H9 (cell line): ENCODE results near the gene KLK3. TPM values are rescaled to one million over a fixed set of nuclear protein-coding genes. Genes with fewer than 3 reads are reported as not detected.

Experiments
- DNase-seq: peaks from one replicate; pipeline ENCODE4 v3.0.0-alpha.2; 2017
- H2AFZ ChIP-seq: one replicate; pipeline ENCODE4 v1.6.1; 2013; ENCODE audit warnings: mild to moderate bottlenecking, low read length, control low read depth, moderate library complexity
- H2AK5ac ChIP-seq: 2 replicates; pipeline ENCODE4 v1.6.1; 2013; ENCODE audit warnings: low read length, control low read depth, mixed read lengths; ENCODE audit not compliant: insufficient read length
- H2BK120ac ChIP-seq: one replicate; pipeline ENCODE4 v1.6.1; 2013; ENCODE audit warnings: low read depth, mild to moderate bottlenecking, low read length, control low read depth, inconsistent platforms; ENCODE audit not compliant: poor library complexity, severe bottlenecking
- H2BK12ac ChIP-seq: 2 replicates; pipeline ENCODE4 v1.6.1; 2013; ENCODE audit warnings: low read length, control low read depth, mixed read lengths, low read depth; ENCODE audit not compliant: insufficient read length
- H2BK15ac ChIP-seq: 2 replicates; pipeline ENCODE4 v1.6.1; 2013; ENCODE audit warnings: low read depth, low read length, control low read depth
- H2BK20ac ChIP-seq: one replicate; pipeline ENCODE4 v1.6.1; 2013; ENCODE audit warnings: low read depth, mild to moderate bottlenecking, low read length, control low read depth, inconsistent platforms; ENCODE audit not compliant: poor library complexity, severe bottlenecking
- H2BK5ac ChIP-seq: 2 replicates; pipeline ENCODE4 v1.6.1; 2013; ENCODE audit warnings: low read length, control low read depth, mixed read lengths; ENCODE audit not compliant: insufficient read length
- H3K14ac ChIP-seq: 2 replicates; pipeline ENCODE4 v1.6.1; 2013; ENCODE audit warnings: low read length, control low read depth; ENCODE audit not compliant: insufficient read depth
- H3K18ac ChIP-seq: 2 replicates; pipeline ENCODE4 v1.6.1; 2013; ENCODE audit warnings: low read depth, mild to moderate bottlenecking, mixed read lengths, low read length, control low read depth; ENCODE audit not compliant: insufficient read length
- H3K23ac ChIP-seq: 2 replicates; pipeline ENCODE4 v1.6.1; 2013; ENCODE audit warnings: low read length, control low read depth, mixed read lengths, low read depth; ENCODE audit not compliant: insufficient read length
- H3K23me2 ChIP-seq: 2 replicates; pipeline ENCODE4 v1.6.1; 2013; ENCODE audit warnings: low read depth, mild to moderate bottlenecking, mixed read lengths, low read length, control low read depth; ENCODE audit not compliant: insufficient read length, poor library complexity, severe bottlenecking
- H3K27ac ChIP-seq: 2 replicates; pipeline ENCODE4 v1.5.1; 2013; ENCODE audit warnings: low read length, control low read depth, mixed read lengths, low read depth; ENCODE audit not compliant: insufficient read length
- H3K27me3 ChIP-seq: 2 replicates; pipeline ENCODE4 v1.6.1; 2013; ENCODE audit warnings: low read length, control low read depth, inconsistent platforms; ENCODE audit not compliant: insufficient read depth
- H3K4ac ChIP-seq: 2 replicates; pipeline ENCODE4 v1.6.1; 2013; ENCODE audit warnings: low read depth, mild to moderate bottlenecking, control low read depth, inconsistent platforms, low read length, moderate library complexity
- H3K4me1 ChIP-seq: 2 replicates; pipeline ENCODE4 v1.6.1; 2013; ENCODE audit warnings: low read length, control low read depth, inconsistent platforms; ENCODE audit not compliant: insufficient read depth
- H3K4me2 ChIP-seq: 2 replicates; pipeline ENCODE4 v1.6.1; 2013; ENCODE audit warnings: low read length, control low read depth, mixed read lengths; ENCODE audit not compliant: insufficient read length, insufficient read depth
- H3K56ac ChIP-seq: 2 replicates; pipeline ENCODE4 v1.6.1; 2013; ENCODE audit warnings: low read depth, mild to moderate bottlenecking, mixed read lengths, low read length, control low read depth; ENCODE audit not compliant: insufficient read length
- H3K79me1 ChIP-seq: 2 replicates; pipeline ENCODE4 v1.6.1; 2013; ENCODE audit warnings: low read depth, mild to moderate bottlenecking, moderate library complexity, low read length, control low read depth, inconsistent platforms; ENCODE audit not compliant: insufficient read depth, poor library complexity, severe bottlenecking
- H3K79me2 ChIP-seq: 2 replicates; pipeline ENCODE4 v1.6.1; 2013; ENCODE audit warnings: low read length, control low read depth, inconsistent platforms; ENCODE audit not compliant: insufficient read depth
- H3K9ac ChIP-seq: 2 replicates; pipeline ENCODE4 v1.6.1; 2013; ENCODE audit warnings: low read length, control low read depth, mixed read lengths; ENCODE audit not compliant: insufficient read length; ENCODE audit errors: extremely low read depth
- H3K9me3 ChIP-seq: one replicate; pipeline ENCODE4 v1.6.1; 2013; ENCODE audit warnings: low read depth, low read length, inconsistent platforms; ENCODE audit not compliant: control insufficient read depth
- H3T11ph ChIP-seq: one replicate; pipeline ENCODE4 v1.6.1; 2013; ENCODE audit warnings: mild to moderate bottlenecking, low read length, control low read depth, inconsistent platforms
- H4K20me1 ChIP-seq: one replicate; pipeline ENCODE4 v1.6.1; 2013; ENCODE audit not compliant: control insufficient read depth, insufficient read length, insufficient read depth
- H4K5ac ChIP-seq: 2 replicates; pipeline ENCODE4 v1.6.1; 2013; ENCODE audit warnings: low read depth, mild to moderate bottlenecking, mixed read lengths, low read length, control low read depth; ENCODE audit not compliant: insufficient read length
- H4K8ac ChIP-seq: replicated peaks from 2 replicates; pipeline ENCODE4 v1.6.1; 2013; ENCODE audit warnings: low read length, control low read depth, mixed read lengths, low read depth; ENCODE audit not compliant: insufficient read length
- H4K91ac ChIP-seq: 2 replicates; pipeline ENCODE4 v1.6.1; 2013; ENCODE audit warnings: low read depth, mild to moderate bottlenecking, moderate library complexity, mixed read lengths, low read length, control low read depth; ENCODE audit not compliant: insufficient read length
- H3K27ac Mint-ChIP-seq, 3 experiments: 2 replicates in 2 of 3; 3 replicates in 1 of 3; pipeline ENCODE4 v1.8.0; 2020 to 2021; ENCODE audit warnings: mixed read lengths in 3 of 3, mild to moderate bottlenecking in 1 of 3, moderate library complexity in 1 of 3
- H3K27me3 Mint-ChIP-seq: 2 replicates; pipeline ENCODE4 v1.8.0; 2021; ENCODE audit warnings: low read depth, mild to moderate bottlenecking, moderate library complexity, mixed read lengths
- H3K36me3 Mint-ChIP-seq, 3 experiments: 2 replicates in 2 of 3; 3 replicates in 1 of 3; pipeline ENCODE4 v1.8.0; 2020 to 2021; ENCODE audit warnings: low read depth in 3 of 3, mixed read lengths in 3 of 3; ENCODE audit not compliant: insufficient read depth in 1 of 3
- H3K4me1 Mint-ChIP-seq, 2 experiments: 2 replicates each; pipeline ENCODE4 v1.8.0; 2020; ENCODE audit warnings: mixed read lengths in 2 of 2
- H3K4me3 Mint-ChIP-seq, 2 experiments: 2 replicates in 1 of 2; 3 replicates in 1 of 2; pipeline ENCODE4 v1.8.0; 2020 to 2021; ENCODE audit warnings: mild to moderate bottlenecking in 2 of 2, mixed read lengths in 2 of 2, moderate library complexity in 1 of 2
- H3K9me3 Mint-ChIP-seq, 2 experiments: 2 replicates in 1 of 2; 3 replicates in 1 of 2; pipeline ENCODE4 v1.8.0; 2020; ENCODE audit warnings: mild to moderate bottlenecking in 2 of 2, mixed read lengths in 2 of 2, moderate library complexity in 1 of 2
- CTCF ChIP-seq: fragments of 200-600 bp; sonication (generic); conservative IDR thresholded peaks from 3 replicates; pipeline ENCODE4 v1.8.0; 2021; ENCODE audit warnings: antibody characterized with exemption, mild to moderate bottlenecking
- WGBS: extraction: QIAGEN DNeasy Blood & Tissue Kit; methylation state at CpG from one replicate; pipeline ENCODE4 v1.1.7; 2013; ENCODE audit warnings: missing lambda C conversion rate, low lambda C conversion rate, mixed read lengths; ENCODE audit not compliant: insufficient read length; ENCODE audit errors: extremely low coverage; 5-methylcytosine and 5-hydroxymethylcytosine counted together
- total RNA-seq: library from RNA; stranded (reverse); gene quantifications from 2 replicates; pipeline ENCODE4 v1.2.1, GENCODE V29; 2021

The KLK3 gene
- total RNA-seq, 1 experiment from 2014 or later: not detected

- Histone ChIP-seq H3K79me2 (no peaks in the 10 kb centered on the region), H3K4me2 (no peak overlapping the region), H3K27ac (no peak overlapping the region), H2BK12ac (no peak overlapping the region), H2BK5ac (no peak overlapping the region), H3K79me1 (no peaks in the 10 kb centered on the region), H2AK5ac (no peak overlapping the region), H3K23me2 (no peaks in the 10 kb centered on the region), H3K23ac (no peak overlapping the region), H4K20me1 (no peaks in the 10 kb centered on the region), H2BK20ac (no peak overlapping the region), H4K91ac (no peak overlapping the region), H2AFZ (no peak overlapping the region), H3K27me3 (no peaks in the 10 kb centered on the region; the same call in 1 of the 2 replicates), H3T11ph (no peak overlapping the region), H3K9me3 (no peaks in the 10 kb centered on the region), H3K4ac (no peak overlapping the region), H3K18ac (no peak overlapping the region), H3K56ac (no peak overlapping the region), H4K8ac (no peak overlapping the region), H2BK15ac (no peak overlapping the region), H3K4me1 (no peaks in the 10 kb centered on the region; the same call in 1 of the 2 replicates), H3K14ac (no peak overlapping the region; the same call in 1 of the 2 replicates), H2BK120ac (no peak overlapping the region), H4K5ac (no peak overlapping the region), H3K9ac (no peak overlapping the region)
- no peak for TF ChIP-seq CTCF
- H3K27me3 Mint-ChIP-seq: peaks cover 39% of the 10 kb centered on the region
- DNase-seq: no peak
- peaks cover 4 to 10% of the 10 kb centered on the region in 2 experiments; a peak in 2 of 4 replicates for H3K4me1 Mint-ChIP-seq
- peaks cover 0 to 1% of the 10 kb centered on the region in 2 experiments; a peak in 1 of 5 replicates for H3K9me3 Mint-ChIP-seq
- H3K4me3 Mint-ChIP-seq: no peak overlapping the region
- no CpG with 5 or more reads among the region's 9 CpGs for WGBS
- no peak overlapping the region for H3K27ac Mint-ChIP-seq
- no peaks in the 10 kb centered on the region for H3K36me3 Mint-ChIP-seq
Measured at GRCh38 chr19:50875795-50876422, 21.2 kb downstream of the KLK3 start.
